Activated CD8-positive, alpha-beta memory T cell treated with anti-CD3 and anti-CD28 coated beads, Interleukin-2, amount 50 U/mL, for 1 hour (primary cell): ENCODE data around the gene PPP3CA.

Source experiments
- DNase-seq: peaks from one replicate; pipeline ENCODE4 v3.0.0-alpha.2; 2020; ENCODE audit errors: extremely low read depth

Gene PPP3CA

GRCh38 chr4:101347267-101347556, at the start of gene PPP3CA:
PPP3CA (minus strand) TSS chr4:101347526.
- DNase-seq = no peak

GRCh38 chr4:101393256-101393655, 45.9 kb upstream of the PPP3CA start:
- no peak for DNase-seq

DNA sequence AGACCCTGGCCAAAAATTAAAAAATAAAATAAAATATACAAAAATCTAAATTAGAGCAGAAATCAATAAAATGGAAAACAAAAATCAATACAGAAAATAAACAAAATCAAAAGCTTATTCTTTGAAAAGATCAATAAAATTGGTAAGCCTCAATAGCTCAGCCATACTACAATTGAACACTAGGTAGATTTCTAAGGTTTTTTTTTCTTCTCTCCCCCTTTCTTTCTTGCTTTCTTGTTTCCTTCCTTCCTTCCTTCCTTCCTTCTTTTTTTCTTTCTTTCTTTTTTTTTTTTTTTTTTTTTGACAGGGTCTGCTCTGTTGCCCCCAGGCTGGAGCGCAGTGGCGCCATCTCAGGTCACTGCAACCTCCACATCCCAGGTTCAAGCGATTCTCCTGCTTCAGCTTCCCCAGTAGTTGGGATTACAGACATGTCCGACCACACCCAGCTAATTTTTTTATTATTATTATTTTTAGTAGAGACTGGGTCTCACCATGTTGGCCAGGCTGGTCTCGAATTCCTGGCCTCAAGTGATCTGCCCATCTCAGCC, 23.4 kb upstream of the PPP3CA start:
- no peak for DNase-seq

DNA sequence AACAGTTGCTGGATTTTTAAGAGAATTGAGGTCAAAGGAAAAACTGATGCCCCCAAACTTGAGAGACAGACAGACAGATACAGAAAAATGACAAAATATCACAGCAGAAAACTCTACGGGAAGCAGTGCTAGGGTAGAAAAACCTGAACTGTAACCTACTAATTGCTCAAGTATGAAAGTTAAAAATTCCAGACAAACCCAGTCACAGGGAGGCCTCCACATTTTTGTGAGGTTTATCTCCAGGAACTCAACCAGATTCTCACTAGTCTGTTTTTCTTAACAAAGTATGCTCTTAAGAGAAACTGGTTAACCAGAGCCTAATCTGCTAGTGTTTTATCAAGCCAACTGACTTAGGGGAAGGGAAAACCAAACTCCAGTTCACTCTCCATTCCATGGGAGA, 19.9 kb upstream of the PPP3CA start:
- no peak for DNase-seq

DNA sequence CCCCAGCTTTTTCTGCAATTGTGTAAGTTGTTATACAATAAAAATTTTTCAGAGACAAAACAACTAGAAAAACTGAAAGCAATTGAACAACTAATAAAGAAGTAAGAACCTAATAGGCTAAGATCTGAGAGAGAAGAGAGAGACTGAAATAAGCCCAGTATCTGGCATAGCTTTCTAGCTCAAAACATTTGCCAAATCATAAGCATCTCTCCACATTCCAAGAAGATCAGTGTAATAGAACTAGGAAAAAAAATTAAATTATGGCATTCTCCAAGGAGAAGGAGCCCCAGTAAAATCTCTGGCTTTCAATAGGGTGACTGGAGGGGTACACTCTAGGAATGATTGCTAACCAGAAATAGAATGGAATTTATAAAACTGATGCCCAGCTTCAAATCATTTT, 19.0 kb upstream of the PPP3CA start:
- DNase-seq = no peak

DNA sequence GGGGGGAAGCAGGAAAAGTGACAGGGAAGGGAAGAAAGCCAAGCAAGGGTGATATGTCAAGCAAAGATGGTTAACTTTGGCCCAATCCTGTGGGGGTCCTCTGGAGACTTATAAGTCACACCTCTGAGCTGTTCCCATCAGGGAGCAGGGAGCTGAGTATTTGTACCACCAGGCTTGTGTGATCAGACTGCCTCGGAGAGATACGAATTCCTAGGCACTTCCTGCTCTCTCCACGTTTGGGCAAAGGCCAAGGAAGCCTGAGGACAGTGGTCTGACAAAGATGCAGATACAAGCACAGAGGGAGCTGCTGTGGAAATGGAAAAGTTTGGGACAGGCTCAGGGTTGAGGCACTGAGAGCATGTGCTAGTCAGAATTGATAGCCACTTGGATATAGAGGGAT, 10.4 kb upstream of the PPP3CA start:
- DNase-seq = no peak

- no peak for DNase-seq
Measured at GRCh38 chr4:101356928-101357327, 9.6 kb upstream of the PPP3CA start.

GRCh38 chr4:101355767-101356702, 8.7 kb upstream of the PPP3CA start:
- DNase-seq = no peak

DNA sequence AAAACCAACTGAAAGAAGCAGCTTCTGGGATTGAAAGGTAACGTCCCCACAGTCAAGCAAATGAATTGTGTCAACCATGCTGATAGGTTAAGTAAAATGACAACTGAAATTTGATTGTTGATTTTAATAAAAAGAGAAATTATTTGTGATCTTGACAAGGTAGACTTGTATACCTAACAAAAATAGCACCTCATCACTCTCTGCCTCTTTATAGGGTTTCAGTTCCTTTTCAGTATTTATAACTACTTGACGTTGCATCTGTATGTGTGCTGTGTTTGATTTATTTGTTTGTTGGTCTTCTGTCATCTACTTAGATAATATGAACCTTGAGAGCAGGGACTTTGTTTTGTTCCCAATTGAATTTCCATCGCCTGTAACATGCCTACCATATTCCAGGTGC, 7.9 kb upstream of the PPP3CA start:
- DNase-seq = no peak

DNA sequence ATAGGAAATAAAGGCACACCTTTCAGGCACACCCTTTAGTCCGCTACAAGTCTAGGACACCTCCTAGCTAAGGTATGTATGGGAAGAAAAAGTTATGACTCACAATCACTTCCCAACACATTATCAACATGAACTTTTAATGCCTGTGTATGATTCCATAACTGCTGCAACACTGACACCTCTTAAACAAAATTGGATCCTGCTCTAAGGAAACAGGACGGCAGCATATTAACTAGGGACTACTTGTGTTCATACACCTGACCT, 2.4 kb upstream of the PPP3CA start:
- DNase-seq = no peak

DNA sequence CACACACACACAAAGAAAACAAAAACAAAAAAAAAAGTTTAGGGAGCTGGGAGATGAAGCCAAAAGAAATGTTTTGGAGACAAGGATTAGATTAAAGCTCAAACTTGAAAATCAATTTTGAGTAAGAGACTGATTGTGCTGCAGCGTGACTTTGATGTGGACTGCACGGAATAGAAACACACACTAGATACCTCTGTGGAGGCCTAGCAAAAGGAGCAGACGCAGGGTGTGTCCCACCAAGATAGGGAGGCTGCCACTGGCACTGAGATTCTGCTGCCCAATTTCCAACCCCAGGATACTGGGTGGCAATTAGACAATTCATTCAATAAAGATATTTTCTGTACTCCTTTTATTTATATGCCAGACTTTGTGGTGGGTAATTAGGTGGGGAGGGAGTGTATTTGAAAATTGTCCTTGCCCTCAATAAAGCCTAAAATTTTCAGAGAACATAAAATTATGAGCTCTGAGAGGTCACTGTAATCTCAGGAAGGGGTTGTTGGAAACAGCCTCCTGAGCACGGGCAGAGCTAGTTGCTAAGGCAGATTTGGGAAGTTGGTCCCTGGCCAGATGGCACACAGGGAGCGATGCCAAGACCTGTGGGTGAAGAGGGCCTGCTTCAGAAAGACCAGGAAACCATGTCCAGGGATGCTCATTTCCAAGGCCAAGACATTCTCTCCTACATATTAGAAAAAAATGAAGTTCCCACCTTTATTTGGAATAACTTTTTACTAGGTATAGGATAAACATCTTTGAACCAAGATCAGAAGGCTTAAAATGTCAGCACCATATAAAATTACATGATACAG, 1.9 kb upstream of the PPP3CA start:
- DNase-seq = no peak

DNA sequence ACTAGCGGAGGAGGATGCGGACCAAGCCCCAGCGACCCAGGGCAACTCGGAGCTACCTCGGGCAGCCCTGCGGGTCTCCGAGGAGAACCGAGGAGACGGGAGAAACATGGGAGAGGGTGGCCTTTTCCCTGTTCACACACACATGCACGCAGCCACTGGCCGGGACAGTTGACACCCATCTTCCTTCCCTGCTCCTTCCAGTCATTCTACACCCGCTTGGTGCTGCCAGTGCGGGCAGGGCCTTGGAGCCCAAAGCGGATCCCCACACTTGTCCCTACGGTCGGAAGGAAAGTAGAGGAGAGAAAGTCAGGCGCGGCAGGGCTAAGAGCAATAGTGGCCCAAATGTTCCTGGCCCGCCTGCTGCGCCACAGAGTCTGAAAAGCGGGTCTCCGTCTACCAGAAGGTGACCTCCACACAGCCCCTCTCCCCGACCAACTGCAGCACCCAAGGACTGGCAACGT, 1.1 kb upstream of the PPP3CA start:
- DNase-seq = no peak

DNA sequence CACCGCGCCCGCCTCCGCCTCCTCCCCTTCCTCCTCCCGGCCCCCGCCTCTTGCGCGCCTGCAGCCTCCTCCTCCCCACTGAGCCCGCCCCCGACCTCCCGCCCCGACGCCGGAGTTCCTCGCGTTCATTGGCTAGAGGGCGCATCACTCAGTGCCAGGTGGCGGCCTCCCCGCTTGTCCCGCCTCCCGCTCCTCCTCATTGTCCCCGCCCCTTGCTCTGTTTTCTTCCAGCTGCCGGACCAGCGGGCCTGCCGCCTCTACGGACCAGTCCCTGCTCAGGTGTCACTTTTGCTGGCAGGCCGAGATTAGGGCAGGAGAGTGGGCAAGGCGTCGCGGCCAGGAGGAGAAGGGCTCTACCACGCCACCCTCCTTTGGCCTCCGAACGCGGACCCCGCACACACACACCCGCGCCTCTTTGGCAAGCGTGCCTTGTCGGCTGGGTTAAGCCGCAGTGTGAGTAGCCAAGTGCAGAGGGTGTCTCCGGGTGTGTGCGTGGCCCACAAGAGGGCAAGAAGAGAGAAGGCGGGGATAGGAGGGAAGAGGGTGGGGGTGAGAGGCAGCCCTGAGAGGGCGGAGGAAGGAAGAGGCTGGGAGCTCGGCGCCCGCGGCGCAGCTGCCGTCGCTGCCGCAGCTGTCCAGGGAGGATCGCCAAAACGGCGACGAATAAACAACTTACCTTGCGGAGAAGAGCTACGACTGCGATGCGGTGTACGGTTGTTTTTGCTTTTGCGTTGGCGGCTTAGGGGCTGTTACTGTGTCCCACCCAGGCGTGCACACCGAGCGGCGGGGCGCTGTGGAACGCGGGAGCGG, 436 bp upstream of the PPP3CA start:
- peak; percentile 97 for DNase-seq

DNA sequence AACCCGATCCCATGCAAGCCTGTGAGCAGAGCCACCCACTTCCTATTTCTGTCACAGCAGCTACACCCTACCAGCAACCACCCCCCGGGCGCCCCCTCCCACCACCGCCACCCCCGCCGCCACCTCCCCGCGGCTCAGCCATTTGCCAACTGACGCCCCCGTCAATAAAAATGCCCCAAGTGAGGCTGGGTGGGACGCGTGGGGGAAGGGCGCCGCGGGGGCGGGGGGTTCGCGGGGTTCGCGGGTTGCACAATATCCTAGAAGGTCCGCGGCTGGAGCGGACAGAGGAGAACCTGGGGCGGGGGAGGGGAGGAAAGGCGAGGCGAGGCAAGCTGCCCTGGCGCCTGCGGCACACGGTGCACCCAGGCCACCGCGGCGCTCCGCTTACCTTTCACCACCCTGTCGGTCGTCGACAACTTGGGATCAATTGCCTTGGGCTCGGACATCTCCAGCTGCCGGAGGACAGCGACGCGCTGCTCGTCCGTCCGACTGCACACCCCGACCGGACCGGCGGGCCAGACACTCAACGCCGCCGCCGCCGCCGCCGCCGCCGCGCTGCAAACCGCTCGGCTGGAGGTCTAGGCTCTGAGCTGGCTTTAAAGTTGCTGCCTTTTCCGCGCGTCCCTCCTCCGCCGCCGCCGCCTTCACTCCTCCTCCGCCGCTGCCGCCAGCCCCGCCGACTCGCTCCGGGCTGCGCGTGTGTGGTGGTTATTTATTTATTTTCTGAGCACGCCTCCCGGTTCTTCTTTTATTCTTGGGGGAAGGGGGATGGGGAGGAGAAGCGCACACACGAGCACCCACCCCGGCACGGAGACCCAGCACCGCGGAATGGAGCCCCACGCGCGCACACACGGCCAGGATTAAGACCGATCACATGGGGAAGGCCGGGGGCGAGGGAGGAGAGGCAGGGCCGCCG, 717 bp downstream of the PPP3CA start:
- DNase-seq = no peak

GRCh38 chr4:101345596-101346350, 1.6 kb downstream of the PPP3CA start:
- DNase-seq = no peak

- no peak for DNase-seq
Measured at GRCh38 chr4:101345271-101345595, 2.1 kb downstream of the PPP3CA start.

GRCh38 chr4:101339332-101339731, 8.0 kb downstream of the PPP3CA start:
- no peak for DNase-seq

GRCh38 chr4:101337688-101338087, 9.6 kb downstream of the PPP3CA start:
- no peak for DNase-seq

GRCh38 chr4:101334963-101335572, 12.3 kb downstream of the PPP3CA start:
- DNase-seq = no peak

DNA sequence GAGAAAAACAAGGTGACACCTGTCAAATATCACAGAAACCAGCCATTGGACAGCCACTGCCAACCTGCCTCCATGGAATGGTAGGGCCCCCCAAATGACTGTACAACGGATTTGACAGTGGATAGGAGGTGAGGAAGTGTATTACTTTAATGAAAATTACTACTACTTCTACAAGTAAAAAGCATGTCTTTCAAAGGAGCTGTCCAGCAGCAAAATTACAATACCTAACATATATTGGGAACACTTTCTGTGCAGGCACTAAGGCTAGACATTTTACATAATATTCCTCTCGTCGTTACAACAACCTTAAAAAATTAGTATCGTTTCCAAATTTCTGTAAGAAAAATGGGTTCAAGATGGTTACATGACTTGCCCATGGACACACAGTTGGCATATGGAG, 14.9 kb downstream of the PPP3CA start:
- no peak for DNase-seq
